Bronchial epithelial cell (primary cell): ENCODE data around the gene KIAA1549. TPM values are rescaled to one million over a fixed set of nuclear protein-coding genes. Genes with fewer than 3 reads are reported as not detected.

Experiments used
- DNase-seq: peaks from one replicate; pipeline ENCODE4 v3.0.0-alpha.2; 2010; ENCODE audit warnings: low read depth
- FAIRE-seq: peaks from 2 replicates; lab custom pipeline; 2011; peaks lifted over from hg19 to GRCh38; lab: Jason Lieb, UNC
- H3K27me3 ChIP-seq: 2 replicates; pipeline ENCODE4 v1.5.1; 2011; ENCODE audit warnings: low read length; ENCODE audit not compliant: control insufficient read depth, insufficient read depth
- H3K36me3 ChIP-seq: 2 replicates; pipeline ENCODE4 v1.5.1; 2011; ENCODE audit warnings: low read length; ENCODE audit not compliant: control insufficient read depth, insufficient read depth
- H3K4me3 ChIP-seq: 2 replicates; pipeline ENCODE4 v1.5.1; 2011; ENCODE audit warnings: mild to moderate bottlenecking, low read depth, low read length, control low read depth
- total RNA-seq: library from RNA; depleted of rRNA; stranded (reverse); fragments of >200 nt; gene quantifications from 2 replicates; pipeline ENCODE4 v1.2.1, GENCODE V29; 2014
- TF ChIP-seq, protein P1 (sequence below): IDR thresholded peaks from 2 replicates; pipeline ENCODE4 v1.5.1; 2011; ENCODE audit warnings: mild to moderate bottlenecking, moderate library complexity, low read length, control low read depth, inconsistent platforms; ENCODE audit not compliant: insufficient read depth, severe bottlenecking

Gene KIAA1549
- total RNA-seq, 1 donor from 2014 or later = 0.26 TPM

DNA sequence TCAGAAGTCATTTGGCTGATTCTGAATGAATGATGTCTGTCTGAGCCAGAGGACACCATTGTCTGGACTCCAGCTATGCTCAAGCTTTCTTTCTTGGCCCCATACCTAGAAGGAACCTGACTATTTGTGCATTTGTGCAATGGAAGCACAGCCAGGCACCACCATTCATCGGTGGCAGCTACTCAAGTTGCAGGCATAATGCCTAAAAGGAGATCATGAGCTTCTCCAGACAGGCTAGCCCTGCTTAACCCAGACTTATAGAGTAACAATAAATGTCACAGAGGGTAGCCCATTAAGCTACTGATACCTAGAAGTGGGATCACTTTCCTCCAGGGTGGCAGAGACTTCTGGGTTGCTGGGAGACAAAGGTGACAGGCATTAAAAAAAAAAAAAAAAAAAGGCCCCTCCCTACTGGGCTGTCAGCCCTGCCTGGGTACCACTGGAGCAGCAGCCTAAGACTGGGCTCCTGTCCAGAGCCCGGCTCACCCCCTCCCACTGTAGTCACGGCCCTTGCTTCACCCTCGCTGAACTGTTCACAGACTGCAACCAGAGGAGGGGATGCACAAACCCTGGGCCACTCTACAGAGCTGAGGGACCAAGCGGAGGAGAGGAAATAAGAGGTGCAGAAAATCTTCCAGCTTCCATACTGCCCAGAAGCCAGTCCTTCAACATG is 107.8 kb downstream of the KIAA1549 start:
- Histone ChIP-seq H3K36me3 (no peaks in the 10 kb centered on the region), H3K4me3 (no peak overlapping the region), H3K27me3 (no peaks in the 10 kb centered on the region)
- DNase-seq (no peak), FAIRE-seq (no peak)
- TF ChIP-seq, protein P1, sequence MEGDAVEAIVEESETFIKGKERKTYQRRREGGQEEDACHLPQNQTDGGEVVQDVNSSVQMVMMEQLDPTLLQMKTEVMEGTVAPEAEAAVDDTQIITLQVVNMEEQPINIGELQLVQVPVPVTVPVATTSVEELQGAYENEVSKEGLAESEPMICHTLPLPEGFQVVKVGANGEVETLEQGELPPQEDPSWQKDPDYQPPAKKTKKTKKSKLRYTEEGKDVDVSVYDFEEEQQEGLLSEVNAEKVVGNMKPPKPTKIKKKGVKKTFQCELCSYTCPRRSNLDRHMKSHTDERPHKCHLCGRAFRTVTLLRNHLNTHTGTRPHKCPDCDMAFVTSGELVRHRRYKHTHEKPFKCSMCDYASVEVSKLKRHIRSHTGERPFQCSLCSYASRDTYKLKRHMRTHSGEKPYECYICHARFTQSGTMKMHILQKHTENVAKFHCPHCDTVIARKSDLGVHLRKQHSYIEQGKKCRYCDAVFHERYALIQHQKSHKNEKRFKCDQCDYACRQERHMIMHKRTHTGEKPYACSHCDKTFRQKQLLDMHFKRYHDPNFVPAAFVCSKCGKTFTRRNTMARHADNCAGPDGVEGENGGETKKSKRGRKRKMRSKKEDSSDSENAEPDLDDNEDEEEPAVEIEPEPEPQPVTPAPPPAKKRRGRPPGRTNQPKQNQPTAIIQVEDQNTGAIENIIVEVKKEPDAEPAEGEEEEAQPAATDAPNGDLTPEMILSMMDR = no peak

DNA sequence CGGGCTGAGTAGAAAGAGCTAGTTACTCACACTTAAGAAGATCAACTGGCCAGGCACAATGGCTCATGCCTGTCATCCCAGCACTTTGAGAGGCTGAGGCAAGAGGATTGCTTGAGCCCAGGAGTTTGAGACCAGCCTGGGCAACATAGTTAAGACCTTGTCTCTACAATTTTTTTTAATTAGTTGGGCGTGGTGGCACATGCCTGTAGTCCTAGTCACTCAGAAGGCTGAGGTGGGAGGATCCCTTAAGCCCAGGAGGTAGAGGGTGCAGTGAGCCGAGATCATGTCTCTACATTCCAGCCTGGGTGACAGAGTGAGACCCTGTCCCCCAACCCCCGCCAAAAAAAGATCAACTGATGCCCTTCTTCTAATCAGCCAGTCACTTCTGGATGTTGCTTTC is 108.6 kb downstream of the KIAA1549 start:
- no peak for FAIRE-seq
- no peaks in the 10 kb centered on the region for H3K36me3 ChIP-seq
- no peak overlapping the region for H3K4me3 ChIP-seq
- TF ChIP-seq, protein P1 = no peak
- DNase-seq = peak; percentile 77
- H3K27me3 ChIP-seq = no peaks in the 10 kb centered on the region

DNA sequence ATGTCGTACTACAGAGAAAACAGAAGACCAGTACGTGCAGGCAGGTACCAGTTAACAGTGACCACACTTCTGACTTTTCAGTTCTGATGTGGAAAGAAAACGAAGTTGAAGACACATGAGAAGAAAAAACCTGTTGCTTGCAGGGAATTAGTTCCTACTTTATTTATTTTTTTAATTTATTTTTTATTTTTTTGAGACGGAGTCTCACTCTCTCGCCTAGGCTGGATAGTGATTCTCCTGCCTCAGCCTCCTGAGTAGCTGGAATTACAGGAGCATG is 109.4 kb downstream of the KIAA1549 start:
- TF ChIP-seq, protein P1 = no peak
- Histone ChIP-seq H3K36me3 (no peaks in the 10 kb centered on the region), H3K27me3 (no peaks in the 10 kb centered on the region), H3K4me3 (no peak overlapping the region)
- DNase-seq (no peak), FAIRE-seq (no peak)

DNA sequence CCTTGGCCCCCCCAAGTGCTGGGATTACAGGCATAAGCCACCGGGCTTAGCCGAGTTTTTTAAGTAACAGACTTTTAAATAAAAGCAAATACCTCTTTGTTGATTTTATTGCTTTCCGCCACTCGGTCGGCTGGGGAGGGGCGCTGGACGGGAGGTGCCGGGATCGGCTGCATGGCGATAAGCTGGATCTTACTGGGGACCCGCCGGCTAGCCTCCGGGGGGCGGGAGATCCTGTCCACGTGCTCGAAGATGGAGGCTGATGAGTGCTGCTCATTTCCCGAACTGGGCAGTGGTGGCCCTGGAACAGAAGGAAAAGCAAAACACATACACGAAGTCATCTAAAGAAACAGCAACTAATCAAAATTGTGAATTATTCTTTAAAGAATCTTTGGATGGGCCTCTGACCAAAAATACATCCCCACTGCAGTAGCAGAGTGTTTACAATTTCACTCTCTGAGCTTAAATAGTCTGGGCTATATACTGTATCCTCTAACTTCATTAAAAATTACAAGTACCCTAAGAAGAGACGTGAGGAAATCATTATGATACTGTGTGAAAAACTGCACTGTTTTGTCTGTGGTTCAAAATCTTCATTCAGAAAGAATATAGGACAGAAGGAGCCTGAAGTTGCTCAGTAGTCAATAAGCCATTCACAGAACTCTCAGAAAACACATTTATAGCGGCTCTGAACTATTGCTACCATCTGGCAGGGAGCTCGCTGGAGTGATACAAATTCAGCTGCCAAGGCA is 110.0 kb downstream of the KIAA1549 start:
- Histone ChIP-seq H3K27me3 (no peaks in the 10 kb centered on the region), H3K4me3 (no peak overlapping the region), H3K36me3 (no peaks in the 10 kb centered on the region)
- TF ChIP-seq, protein P1 = no peak
- FAIRE-seq = no peak
- DNase-seq = no peak

DNA sequence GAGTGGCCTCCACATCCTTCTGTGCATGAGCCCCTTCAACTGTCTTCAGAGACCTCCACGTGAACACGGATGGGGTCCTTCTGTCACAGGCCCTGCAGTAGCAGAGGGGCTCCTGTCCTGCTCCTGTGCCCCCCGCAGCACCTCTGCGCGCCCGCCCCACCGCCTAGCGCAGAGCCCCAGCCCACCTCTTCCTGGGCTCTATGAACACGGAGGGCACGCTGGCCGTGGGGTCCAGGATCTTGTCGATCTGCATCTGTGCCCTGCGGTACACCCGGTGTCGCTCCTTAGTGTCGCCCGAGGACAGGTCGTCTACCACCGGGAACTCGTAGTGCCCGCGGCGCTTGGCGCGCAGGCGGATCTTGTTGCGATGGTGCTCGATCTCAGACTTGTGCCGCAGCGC is 111.8 kb downstream of the KIAA1549 start:
- no peaks in the 10 kb centered on the region for H3K27me3 ChIP-seq
- no peak for DNase-seq
- TF ChIP-seq, protein P1 = no peak
- H3K36me3 ChIP-seq = no peaks in the 10 kb centered on the region
- FAIRE-seq = no peak
- H3K4me3 ChIP-seq = no peak overlapping the region
